ENCODE data around the gene CHRNA4. TPM values are rescaled to one million over a fixed set of nuclear protein-coding genes. Genes with fewer than 3 reads are reported as not detected.
"Not testable (repeated sequence)": the region's sequence is repeated elsewhere in the genome, so short reads cannot be mapped to it uniquely, and the experiment has no call there.

The CHRNA4 gene
- total RNA-seq, 1 donor from 2014 or later = not detected

DNA sequence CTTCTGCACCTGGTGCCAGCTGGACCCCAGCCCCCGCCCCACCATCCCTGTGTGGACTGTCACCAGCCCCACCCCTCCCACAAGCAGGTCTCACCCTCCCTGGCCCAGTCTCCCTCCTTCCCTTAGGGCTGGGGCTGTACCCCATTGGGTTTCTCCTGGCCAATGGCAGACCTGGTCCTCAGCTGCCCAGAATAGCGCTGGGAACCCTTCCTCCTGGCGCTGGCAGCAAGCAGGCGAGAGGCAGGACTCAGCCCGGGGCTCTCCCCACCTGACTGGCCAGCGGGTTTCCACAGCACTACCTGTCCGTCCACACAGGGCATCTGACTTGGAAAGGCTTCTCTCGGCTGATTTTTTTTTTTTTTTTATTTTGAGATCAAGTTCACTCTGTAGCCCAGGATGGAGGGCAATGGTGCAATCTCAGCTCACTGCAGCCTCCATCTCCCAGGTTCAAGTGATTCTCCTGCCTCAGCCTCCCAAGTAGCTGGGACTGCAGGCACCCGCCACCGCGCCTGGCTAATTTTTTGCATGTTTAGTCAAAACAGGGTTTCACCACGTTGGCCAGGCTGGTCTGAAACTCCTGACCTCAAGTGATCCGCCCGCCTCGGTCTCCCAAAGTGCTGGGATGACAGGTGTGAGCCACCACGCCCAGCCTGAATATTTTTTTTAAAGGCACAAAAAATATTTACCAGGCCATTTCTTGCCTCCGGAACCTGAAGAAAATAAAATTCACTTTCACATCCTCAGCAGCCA, 21.6 kb upstream of the CHRNA4 start:
- peak in 1 of 2 donors; percentile 4 for ATAC-seq
- intact Hi-C loops (cut with DNase I) = no loop called here

GRCh38 chr20:63381781-63382431, 20.8 kb upstream of the CHRNA4 start:
- H3K36me3 ChIP-seq = no peaks in the 10 kb centered on the region
- peaks cover 61% of the 10 kb centered on the region for H3K27me3 ChIP-seq (ENCODE audit: low read depth)
- intact Hi-C loops (cut with DNase I) = no loop called here
- H3K27ac ChIP-seq = no peak overlapping the region
- DNase-seq = no peak
- no peak overlapping the region for H3K4me3 ChIP-seq
- peaks cover 11% of the 10 kb centered on the region for H3K9me3 ChIP-seq
- H3K4me1 ChIP-seq = no peaks in the 10 kb centered on the region
- ATAC-seq = peak; percentile 42 to 49
- TF ChIP-seq, protein P1, sequence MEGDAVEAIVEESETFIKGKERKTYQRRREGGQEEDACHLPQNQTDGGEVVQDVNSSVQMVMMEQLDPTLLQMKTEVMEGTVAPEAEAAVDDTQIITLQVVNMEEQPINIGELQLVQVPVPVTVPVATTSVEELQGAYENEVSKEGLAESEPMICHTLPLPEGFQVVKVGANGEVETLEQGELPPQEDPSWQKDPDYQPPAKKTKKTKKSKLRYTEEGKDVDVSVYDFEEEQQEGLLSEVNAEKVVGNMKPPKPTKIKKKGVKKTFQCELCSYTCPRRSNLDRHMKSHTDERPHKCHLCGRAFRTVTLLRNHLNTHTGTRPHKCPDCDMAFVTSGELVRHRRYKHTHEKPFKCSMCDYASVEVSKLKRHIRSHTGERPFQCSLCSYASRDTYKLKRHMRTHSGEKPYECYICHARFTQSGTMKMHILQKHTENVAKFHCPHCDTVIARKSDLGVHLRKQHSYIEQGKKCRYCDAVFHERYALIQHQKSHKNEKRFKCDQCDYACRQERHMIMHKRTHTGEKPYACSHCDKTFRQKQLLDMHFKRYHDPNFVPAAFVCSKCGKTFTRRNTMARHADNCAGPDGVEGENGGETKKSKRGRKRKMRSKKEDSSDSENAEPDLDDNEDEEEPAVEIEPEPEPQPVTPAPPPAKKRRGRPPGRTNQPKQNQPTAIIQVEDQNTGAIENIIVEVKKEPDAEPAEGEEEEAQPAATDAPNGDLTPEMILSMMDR (IDR thresholded peaks at IDR 0.05) = peak; percentile 89

More for the DNA sequence above, 21.6 kb upstream of the CHRNA4 start:
- Histone ChIP-seq H3K27me3 (ENCODE audit: low read depth) (peaks cover 53% of the 10 kb centered on the region), H3K27ac (no peak overlapping the region), H3K4me1 (no peaks in the 10 kb centered on the region), H3K9me3 (peaks cover 11% of the 10 kb centered on the region), H3K36me3 (no peaks in the 10 kb centered on the region), H3K4me3 (no peak overlapping the region)
- no peak for DNase-seq
- TF ChIP-seq, protein P1 (IDR thresholded peaks at IDR 0.05) = no peak

DNA sequence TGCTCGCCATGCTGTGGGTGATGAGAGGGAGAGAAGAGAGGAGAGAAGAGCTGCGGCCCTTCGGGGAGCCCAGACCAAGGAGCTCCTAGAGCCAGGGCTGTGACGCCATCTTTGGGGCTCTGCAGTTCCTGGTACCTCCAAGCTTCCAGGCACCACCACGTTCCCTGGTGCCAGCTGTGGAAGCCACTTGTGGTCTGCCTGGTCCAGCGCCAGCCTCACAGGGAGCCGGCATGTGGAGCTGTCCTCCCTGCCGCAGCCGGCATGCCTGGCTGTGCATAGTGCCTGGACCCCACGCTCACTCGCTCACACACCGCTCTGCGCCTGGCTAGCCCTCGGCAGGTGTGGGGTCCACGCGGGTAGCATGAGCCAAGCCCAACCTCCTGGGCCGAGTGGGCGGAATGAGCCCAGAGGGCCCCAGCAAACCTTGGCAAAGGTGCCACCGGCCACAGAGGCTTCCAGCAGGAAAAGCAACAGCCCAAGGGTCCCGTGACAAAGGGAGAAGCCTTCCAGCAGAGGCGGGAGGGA, 19.3 kb upstream of the CHRNA4 start:
- Histone ChIP-seq H3K9me3 (no peaks in the 10 kb centered on the region), H3K36me3 (no peaks in the 10 kb centered on the region), H3K27ac (no peak overlapping the region), H3K27me3 (ENCODE audit: low read depth) (peaks cover 70% of the 10 kb centered on the region), H3K4me1 (no peaks in the 10 kb centered on the region), H3K4me3 (no peak overlapping the region)
- DNase-seq = no peak
- TF ChIP-seq, protein P1 (IDR thresholded peaks at IDR 0.05) = no peak
- intact Hi-C loops (cut with DNase I) = no loop called here
- ATAC-seq = no peak

GRCh38 chr20:63379872-63380271, 18.7 kb upstream of the CHRNA4 start:
- H3K27ac ChIP-seq; DNase-seq; H3K4me1 ChIP-seq; H3K36me3 ChIP-seq; ATAC-seq; intact Hi-C loops (cut with DNase I); H3K4me3 ChIP-seq; H3K9me3 ChIP-seq: not testable (repeated sequence)
- peaks cover 74% of the 10 kb centered on the region for H3K27me3 ChIP-seq (ENCODE audit: low read depth)

GRCh38 chr20:63379296-63379695, 18.1 kb upstream of the CHRNA4 start:
- TF ChIP-seq, protein P1 (IDR thresholded peaks at IDR 0.05) = no peak
- Histone ChIP-seq H3K27ac (no peak overlapping the region), H3K4me3 (no peak overlapping the region), H3K36me3 (no peaks in the 10 kb centered on the region), H3K4me1 (no peaks in the 10 kb centered on the region), H3K9me3 (no peaks in the 10 kb centered on the region), H3K27me3 (ENCODE audit: low read depth) (peaks cover 76% of the 10 kb centered on the region)
- DNase-seq (no peak), ATAC-seq (no peak)
- intact Hi-C loops (cut with DNase I) = no loop called here

GRCh38 chr20:63378626-63379025, 17.5 kb upstream of the CHRNA4 start:
- H3K4me3 ChIP-seq = no peak overlapping the region
- H3K27ac ChIP-seq = no peak overlapping the region
- intact Hi-C loops (cut with DNase I) = no loop called here
- H3K27me3 ChIP-seq (ENCODE audit: low read depth) = peaks cover 82% of the 10 kb centered on the region
- H3K36me3 ChIP-seq = no peaks in the 10 kb centered on the region
- no peaks in the 10 kb centered on the region for H3K4me1 ChIP-seq
- DNase-seq (no peak), ATAC-seq (no peak)
- TF ChIP-seq, protein P1 (IDR thresholded peaks at IDR 0.05) = no peak
- H3K9me3 ChIP-seq = no peaks in the 10 kb centered on the region

Measured in lower lobe of right lung (tissue), 2 donors.